ENCODE data around the gene CASTOR1. TPM values are rescaled to one million over a fixed set of nuclear protein-coding genes. Genes with fewer than 3 reads are reported as not detected.
A peak's percentile ranks its signal among the peaks of the same experiment; 100 is the strongest.

CASTOR1 gene
- total RNA-seq, 2 donors from 2014 or later = 7.5 to 22.6 TPM

GRCh38 chr22:30312053-30312452, 22.7 kb upstream of the CASTOR1 start:
- Histone ChIP-seq H3K36me3 (no peaks in the 10 kb centered on the region), H3K27ac (peak overlapping the region; percentile 81 to 88), H3K9me3 (no peaks in the 10 kb centered on the region), H3K27me3 (replicated peaks; ENCODE audit: insufficient read depth) (no peaks in the 10 kb centered on the region), H3K4me1 (ENCODE audit: control insufficient read depth in 1 of 2, low read depth in 2 of 2) (peaks cover 56 to 88% of the 10 kb centered on the region in 2 donors), H3K4me3 (no peak overlapping the region)
- no peak for TF ChIP-seq CTCF (IDR thresholded peaks at IDR 0.05)
- ATAC-seq (ENCODE audit: insufficient number of reproducible peaks, low FRiP score, low read depth) (no peak), DNase-seq (ENCODE audit: low spot score) (no peak)

GRCh38 chr22:30310881-30311771, 21.8 kb upstream of the CASTOR1 start:
- Histone ChIP-seq H3K36me3 (no peaks in the 10 kb centered on the region), H3K27me3 (replicated peaks; ENCODE audit: insufficient read depth) (no peaks in the 10 kb centered on the region), H3K4me1 (ENCODE audit: control insufficient read depth in 1 of 2, low read depth in 2 of 2) (peaks cover 59 to 88% of the 10 kb centered on the region in 2 donors), H3K9me3 (no peaks in the 10 kb centered on the region), H3K4me3 (peak overlapping the region; percentile 34), H3K27ac (peak overlapping the region; percentile 81 to 88)
- peak; percentile 63 for DNase-seq (ENCODE audit: low spot score)
- ATAC-seq (ENCODE audit: insufficient number of reproducible peaks, low FRiP score, low read depth) = peak; percentile 80
- TF ChIP-seq CTCF (IDR thresholded peaks at IDR 0.05) = no peak

- ATAC-seq (ENCODE audit: insufficient number of reproducible peaks, low FRiP score, low read depth) (no peak), DNase-seq (ENCODE audit: low spot score) (no peak)
- Histone ChIP-seq H3K36me3 (no peaks in the 10 kb centered on the region), H3K4me1 (ENCODE audit: control insufficient read depth in 1 of 2, low read depth in 2 of 2) (peaks cover 63 to 90% of the 10 kb centered on the region in 2 donors), H3K27ac (peak overlapping the region; percentile 81 to 88), H3K4me3 (peak overlapping the region; percentile 34), H3K27me3 (replicated peaks; ENCODE audit: insufficient read depth) (no peaks in the 10 kb centered on the region), H3K9me3 (no peaks in the 10 kb centered on the region)
- no peak for TF ChIP-seq CTCF (IDR thresholded peaks at IDR 0.05)
Observed at GRCh38 chr22:30309951-30310741, 20.8 kb upstream of the CASTOR1 start.

GRCh38 chr22:30308518-30309230, 19.4 kb upstream of the CASTOR1 start:
- Histone ChIP-seq H3K36me3 (no peaks in the 10 kb centered on the region), H3K4me3 (no peak overlapping the region), H3K4me1 (ENCODE audit: control insufficient read depth in 1 of 2, low read depth in 2 of 2) (peaks cover 77 to 98% of the 10 kb centered on the region in 2 donors), H3K27ac (peak overlapping the region; percentile 12 to 88), H3K27me3 (replicated peaks; ENCODE audit: insufficient read depth) (no peaks in the 10 kb centered on the region), H3K9me3 (no peaks in the 10 kb centered on the region)
- no peak for TF ChIP-seq CTCF (IDR thresholded peaks at IDR 0.05)
- ATAC-seq (ENCODE audit: insufficient number of reproducible peaks, low FRiP score, low read depth) (no peak), DNase-seq (ENCODE audit: low spot score) (no peak)
